Measurements from ENCODE around the gene NEURL3.

NEURL3 gene

DNA sequence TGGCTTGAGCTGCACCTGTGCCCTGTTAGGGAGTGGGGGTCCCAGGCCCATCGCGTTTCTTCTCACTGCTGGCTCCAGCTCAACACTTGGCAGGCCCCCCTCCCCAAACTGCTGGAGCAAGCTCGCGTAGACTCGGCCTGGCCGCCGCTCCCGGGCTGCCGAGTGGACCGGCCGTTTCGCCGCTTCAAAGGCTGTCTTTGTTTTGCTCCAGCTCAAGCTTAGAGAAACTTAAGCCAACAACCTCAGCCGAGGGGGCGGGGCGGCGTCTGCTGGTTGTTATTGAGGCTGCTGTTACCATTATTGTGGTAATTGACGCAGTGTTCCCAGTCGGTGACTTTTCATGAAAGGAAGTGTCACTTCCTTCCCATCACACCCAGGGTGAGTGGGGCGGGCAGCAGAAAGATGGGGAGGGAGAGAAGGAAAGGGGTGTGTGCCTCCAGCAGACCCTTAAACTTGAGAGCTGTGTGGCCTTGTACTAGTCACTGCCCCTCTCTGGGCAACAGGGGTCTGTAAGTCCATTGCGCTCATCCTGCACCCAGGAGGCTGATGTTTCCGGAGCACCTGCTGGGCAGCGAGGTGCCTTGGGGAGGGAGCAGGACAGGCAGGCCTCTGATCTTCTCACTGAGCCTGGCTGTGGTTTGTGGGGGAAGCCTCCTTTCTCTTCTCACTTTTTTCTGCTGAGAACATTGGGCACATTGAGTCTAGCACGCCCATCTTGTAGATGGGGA, 33.5 kb upstream of the NEURL3 start:
- H3K4me3 ChIP-seq (ENCODE audit: low read depth, low read length): peak overlapping the region; percentile 88
- TF ChIP-seq CTCF (IDR thresholded peaks at IDR 0.05; ENCODE audit: insufficient read depth, low read depth, low read length, missing control alignments): no peak
- DNase-seq (ENCODE audit: low read depth): peak; percentile 82

DNA sequence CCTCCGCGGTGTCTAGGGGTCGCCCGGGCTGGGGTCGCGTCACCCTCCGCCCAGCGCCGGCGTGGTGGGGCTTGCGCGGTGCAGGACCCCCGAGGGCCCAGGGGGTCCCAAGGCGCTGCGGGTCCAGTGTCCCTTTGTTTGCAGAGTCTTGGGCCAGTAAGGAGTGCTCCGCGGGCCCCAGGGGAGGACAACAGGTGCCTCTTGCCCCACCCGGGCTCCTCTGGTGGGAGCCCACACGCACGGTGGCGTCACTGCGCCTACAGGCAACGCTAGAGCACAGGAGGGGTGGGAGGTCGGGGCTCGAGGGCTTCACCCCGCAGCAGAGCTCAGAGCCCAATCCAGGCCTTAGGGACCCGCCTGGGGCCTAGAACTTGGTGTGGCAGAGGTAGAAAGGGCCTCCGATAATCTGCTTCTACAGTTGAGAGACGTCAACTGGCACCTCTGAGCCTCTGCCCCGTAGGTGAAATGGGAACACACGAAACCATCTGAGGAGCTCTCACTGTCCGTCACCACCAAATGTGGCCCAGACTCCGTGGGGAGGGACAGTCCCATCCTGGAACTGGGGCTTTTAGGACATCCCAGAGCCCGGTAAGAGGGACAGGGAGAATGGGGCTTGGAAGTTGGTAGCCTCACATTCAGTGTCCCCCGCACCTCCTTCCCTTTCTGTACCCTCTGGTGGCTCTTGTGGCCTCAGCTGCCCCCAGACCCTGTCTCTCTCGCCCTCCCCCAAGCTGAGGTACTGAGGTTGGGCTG, 32.8 kb upstream of the NEURL3 start:
- no peak for TF ChIP-seq CTCF (IDR thresholded peaks at IDR 0.05; ENCODE audit: insufficient read depth, low read depth, low read length, missing control alignments)
- peak overlapping the region; percentile 88 for H3K4me3 ChIP-seq (ENCODE audit: low read depth, low read length)
- DNase-seq (ENCODE audit: low read depth): peak; percentile 39

GRCh38 chr2:96537066-96537733, 32.0 kb upstream of the NEURL3 start:
- peak; percentile 97 for DNase-seq (ENCODE audit: low read depth)
- TF ChIP-seq CTCF (IDR thresholded peaks at IDR 0.05; ENCODE audit: insufficient read depth, low read depth, low read length, missing control alignments): no peak
- peak overlapping the region; percentile 88 for H3K4me3 ChIP-seq (ENCODE audit: low read depth, low read length)

GRCh38 chr2:96536445-96537065, 31.4 kb upstream of the NEURL3 start, which contains the start of gene ARID5A:
ARID5A (plus strand) TSS chr2:96536752; CDS start chr2:96536827, 75 bp downstream.
- DNase-seq (ENCODE audit: low read depth): peak; percentile 96
- H3K4me3 ChIP-seq (ENCODE audit: low read depth, low read length): peak within 1 kb of the TSS; percentile 88
- TF ChIP-seq CTCF (IDR thresholded peaks at IDR 0.05; ENCODE audit: insufficient read depth, low read depth, low read length, missing control alignments): no peak

DNA sequence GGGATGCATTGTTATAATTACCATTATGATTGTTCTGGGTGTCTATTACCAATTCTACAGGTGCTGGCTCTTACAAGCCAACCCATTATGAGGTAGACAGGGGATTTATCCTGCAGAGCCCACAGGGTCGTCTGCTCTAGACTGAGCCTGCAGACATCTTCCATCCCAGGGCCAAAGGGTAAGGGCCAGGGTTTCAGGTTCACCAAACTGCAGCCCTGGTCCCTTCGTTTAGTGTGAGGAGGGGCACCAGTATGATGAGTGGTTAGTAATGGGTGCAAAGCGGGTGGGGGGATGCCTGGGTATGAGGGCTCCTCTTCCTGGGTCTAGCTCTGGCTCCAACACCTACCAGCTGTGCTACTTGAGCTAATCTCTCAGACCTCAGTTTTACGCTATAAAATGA, 30.2 kb upstream of the NEURL3 start:
- no peak for TF ChIP-seq CTCF (IDR thresholded peaks at IDR 0.05; ENCODE audit: insufficient read depth, low read depth, low read length, missing control alignments)
- no peak overlapping the region for H3K4me3 ChIP-seq (ENCODE audit: low read depth, low read length)
- no peak for DNase-seq (ENCODE audit: low read depth)

- H3K4me3 ChIP-seq (ENCODE audit: low read depth, low read length): no peak overlapping the region
- DNase-seq (ENCODE audit: low read depth): no peak
- no peak for TF ChIP-seq CTCF (IDR thresholded peaks at IDR 0.05; ENCODE audit: insufficient read depth, low read depth, low read length, missing control alignments)
These were observed 29.6 kb upstream of the NEURL3 start for GRCh38 chr2:96534701-96535181.
